Measurements from ENCODE around the gene TRABD2B.

TRABD2B gene

GRCh38 chr1:47853852-47854251, 143.3 kb downstream of the TRABD2B start:
- no peak for TF ChIP-seq CTCF (conservative IDR thresholded peaks at IDR 0.05; ENCODE audit: low read depth, low read length)
- DNase-seq (ENCODE audit: low read depth): no peak

GRCh38 chr1:47853059-47853458, 144.1 kb downstream of the TRABD2B start:
- no peak for TF ChIP-seq CTCF (conservative IDR thresholded peaks at IDR 0.05; ENCODE audit: low read depth, low read length)
- no peak for DNase-seq (ENCODE audit: low read depth)
- H3K4me3 ChIP-seq (ENCODE audit: low read length): no peak overlapping the region

More at GRCh38 chr1:47853852-47854251, 143.3 kb downstream of the TRABD2B start:
- H3K4me3 ChIP-seq (ENCODE audit: low read length): no peak overlapping the region

GRCh38 chr1:47852006-47852718, 145.0 kb downstream of the TRABD2B start:
- no peak for DNase-seq (ENCODE audit: low read depth)
- TF ChIP-seq CTCF (conservative IDR thresholded peaks at IDR 0.05; ENCODE audit: low read depth, low read length): no peak
- H3K4me3 ChIP-seq (ENCODE audit: low read length): no peak overlapping the region

- TF ChIP-seq CTCF (conservative IDR thresholded peaks at IDR 0.05; ENCODE audit: low read depth, low read length): no peak
- no peak overlapping the region for H3K4me3 ChIP-seq (ENCODE audit: low read length)
- DNase-seq (ENCODE audit: low read depth): no peak
These were observed 146.7 kb downstream of the TRABD2B start for GRCh38 chr1:47850451-47850850.

GRCh38 chr1:47849591-47850261, 147.5 kb downstream of the TRABD2B start:
- no peak overlapping the region for H3K4me3 ChIP-seq (ENCODE audit: low read length)
- DNase-seq (ENCODE audit: low read depth): no peak
- no peak for TF ChIP-seq CTCF (conservative IDR thresholded peaks at IDR 0.05; ENCODE audit: low read depth, low read length)

- TF ChIP-seq CTCF (conservative IDR thresholded peaks at IDR 0.05; ENCODE audit: low read depth, low read length): no peak
- no peak for DNase-seq (ENCODE audit: low read depth)
- no peak overlapping the region for H3K4me3 ChIP-seq (ENCODE audit: low read length)
These were observed 148.1 kb downstream of the TRABD2B start for GRCh38 chr1:47849005-47849521.

GRCh38 chr1:47847763-47848162, 149.4 kb downstream of the TRABD2B start:
- no peak for TF ChIP-seq CTCF (conservative IDR thresholded peaks at IDR 0.05; ENCODE audit: low read depth, low read length)
- H3K4me3 ChIP-seq (ENCODE audit: low read length): no peak overlapping the region
- no peak for DNase-seq (ENCODE audit: low read depth)

Data from retinal pigment epithelial cell (primary cell).